T-helper 2 cell treated with Interferon-gamma antibody and Interleukin-4, amounts not matched to agents 100 ng/mL and 5 ng/mL, for 36 hours (primary cell): Measurements from ENCODE around the gene NTM. TPM values are rescaled to one million over a fixed set of nuclear protein-coding genes. Genes with fewer than 3 reads are reported as not detected.

Source experiments
- intact Hi-C: fragments of 100-400 bp; cut with micrococcal nuclease; formaldehyde crosslinking; loops from one replicate; pipeline ENCODE4 v1.15.1; 2023
- total RNA-seq: library from RNA; stranded (reverse); gene quantifications from 2 replicates; pipeline ENCODE4 v1.2.3, GENCODE V29; 2022

NTM gene
- total RNA-seq, 1 donor from 2014 or later = not detected

- intact Hi-C loops = no loop called here
Observed at GRCh38 chr11:132087148-132087547, 716.7 kb downstream of the NTM start.

DNA sequence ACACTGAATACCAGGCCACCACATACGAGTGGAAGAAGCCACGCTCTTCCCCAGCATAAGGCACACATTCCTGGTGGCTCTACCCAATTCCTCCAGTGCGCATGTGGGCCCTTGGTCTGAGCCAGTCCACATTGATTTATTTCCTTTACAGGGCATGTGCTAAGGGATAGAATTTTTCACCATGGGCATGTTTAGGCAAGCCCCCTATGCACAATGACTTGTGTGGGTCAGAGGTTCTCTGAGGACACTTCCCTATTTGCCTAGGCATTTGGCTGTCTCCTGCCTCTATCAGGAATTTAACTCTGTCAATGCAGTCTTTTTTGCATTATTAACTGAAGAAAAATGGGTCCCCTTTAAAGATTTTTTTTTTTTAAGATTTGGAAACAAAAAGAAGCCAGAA is 718.1 kb downstream of the NTM start:
- intact Hi-C loops = no loop called here

GRCh38 chr11:132093536-132094259 is 723.3 kb downstream of the NTM start:
- intact Hi-C loops = no loop called here

GRCh38 chr11:132094598-132094997 is 724.2 kb downstream of the NTM start:
- intact Hi-C loops = no loop called here

- intact Hi-C loops = no loop called here
Observed at GRCh38 chr11:132095230-132096131, 725.1 kb downstream of the NTM start.

DNA sequence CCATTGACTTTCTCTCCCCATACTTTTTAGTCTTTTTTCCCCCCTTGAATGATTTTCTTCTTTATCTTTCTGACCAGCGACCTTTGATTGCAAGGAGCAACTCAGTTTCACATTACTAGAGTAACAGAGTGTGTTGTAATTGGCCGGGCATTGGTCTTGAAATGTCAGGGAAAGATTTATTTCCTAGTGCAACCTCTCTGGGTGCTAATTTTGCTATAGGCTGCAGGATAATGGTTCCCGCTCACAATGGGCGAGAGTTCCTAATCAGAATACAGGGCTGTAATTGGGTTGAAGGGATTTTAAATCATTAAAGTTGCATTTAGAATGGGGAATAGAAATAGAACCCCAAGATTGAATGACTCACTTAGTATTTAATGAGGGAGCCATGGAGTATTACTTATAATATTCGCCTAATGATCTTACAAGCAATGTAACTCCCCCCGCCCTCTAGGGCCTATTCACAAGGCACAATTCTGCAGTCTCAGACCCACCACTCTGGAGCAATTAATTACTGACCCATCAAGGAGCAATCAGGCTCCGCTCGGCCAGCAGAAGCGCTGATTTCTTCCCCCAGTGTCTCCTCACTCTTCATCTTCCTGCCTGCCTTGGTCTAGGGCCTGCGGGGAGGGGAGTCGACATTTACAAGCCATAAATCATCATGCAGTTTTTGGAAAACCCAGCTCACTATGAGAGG is 725.9 kb downstream of the NTM start:
- intact Hi-C loops = no loop called here

- intact Hi-C loops = no loop called here
Observed at GRCh38 chr11:132099692-132100091, 729.3 kb downstream of the NTM start.

DNA sequence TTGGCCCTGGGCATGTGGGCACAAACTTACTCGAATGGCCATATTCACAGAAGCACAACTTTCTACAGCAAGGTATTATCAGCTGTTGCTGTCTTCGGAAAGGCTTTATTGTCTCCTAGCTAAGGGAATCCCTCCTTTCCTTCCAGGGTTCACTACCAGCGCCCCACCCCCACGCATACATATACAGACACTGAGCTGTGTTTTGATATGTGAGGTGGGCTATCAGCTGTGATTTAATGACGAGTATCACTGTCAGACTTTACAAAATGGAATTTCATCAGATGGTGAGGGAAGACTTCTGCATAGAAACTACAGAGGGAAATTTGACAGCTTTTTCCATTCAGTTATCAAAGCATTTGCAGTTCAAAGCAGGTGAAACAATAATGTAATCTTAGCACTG is 730.2 kb downstream of the NTM start:
- intact Hi-C loops = no loop called here

DNA sequence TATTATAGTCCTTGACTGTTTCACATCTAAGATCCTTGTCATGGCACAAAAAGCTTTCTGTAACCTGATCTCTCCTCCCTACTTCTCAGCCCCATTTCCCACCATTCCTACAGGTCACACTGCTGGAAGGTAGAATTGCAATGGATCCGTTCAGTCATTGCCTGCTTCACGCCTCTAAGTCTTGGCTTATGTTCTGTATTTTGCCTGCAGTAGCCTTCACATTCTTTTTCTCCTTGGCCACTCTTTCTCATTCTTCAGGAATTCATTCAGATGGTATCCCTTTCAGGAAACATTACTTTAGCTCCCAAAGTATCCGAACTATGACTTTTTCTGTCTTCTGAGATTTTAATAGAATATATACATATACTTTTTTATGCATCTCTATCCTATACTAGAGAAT is 731.5 kb downstream of the NTM start:
- intact Hi-C loops = no loop called here

DNA sequence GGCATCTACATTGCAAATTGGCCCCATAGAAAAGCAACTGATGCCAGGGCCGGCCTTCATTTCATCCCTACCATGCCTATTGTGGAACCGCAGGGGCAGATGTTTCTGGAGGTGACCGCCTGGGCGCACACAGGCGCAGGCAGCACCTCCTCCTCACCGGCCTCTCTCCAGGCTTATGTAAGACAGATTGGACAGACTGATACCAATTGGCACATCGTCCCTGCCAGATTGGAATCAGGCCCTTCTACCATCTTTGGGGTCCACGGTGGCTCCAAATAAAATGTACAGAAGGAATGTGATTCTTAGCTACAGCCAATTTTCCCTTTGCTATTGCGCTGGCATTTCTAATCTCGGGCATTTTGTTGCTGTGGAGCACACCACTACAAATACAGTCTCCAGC is 732.6 kb downstream of the NTM start:
- intact Hi-C loops = no loop called here

GRCh38 chr11:132106096-132106982 is 735.9 kb downstream of the NTM start:
- intact Hi-C loops = no loop called here

DNA sequence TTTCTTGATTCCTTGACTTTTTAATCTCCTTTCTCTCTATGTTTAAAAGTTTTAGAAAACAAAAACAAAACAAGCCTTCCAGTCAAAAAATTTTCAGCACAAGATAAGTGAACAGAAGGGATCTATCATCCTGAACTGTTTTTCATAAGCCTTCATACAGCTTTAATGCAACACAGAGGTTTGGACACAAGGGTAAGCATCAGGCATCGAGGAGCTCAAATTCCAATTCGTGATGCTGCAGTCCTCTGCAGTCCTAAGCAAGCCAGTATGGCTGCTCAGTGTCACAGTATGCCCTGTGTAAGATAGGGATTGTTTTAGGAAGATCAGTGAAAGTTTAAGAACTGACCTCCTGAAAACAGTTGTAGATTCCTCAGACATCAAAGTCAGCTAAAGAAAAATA is 740.9 kb downstream of the NTM start:
- intact Hi-C loops = no loop called here

- intact Hi-C loops = no loop called here
Observed at GRCh38 chr11:132111838-132112237, 741.4 kb downstream of the NTM start.

DNA sequence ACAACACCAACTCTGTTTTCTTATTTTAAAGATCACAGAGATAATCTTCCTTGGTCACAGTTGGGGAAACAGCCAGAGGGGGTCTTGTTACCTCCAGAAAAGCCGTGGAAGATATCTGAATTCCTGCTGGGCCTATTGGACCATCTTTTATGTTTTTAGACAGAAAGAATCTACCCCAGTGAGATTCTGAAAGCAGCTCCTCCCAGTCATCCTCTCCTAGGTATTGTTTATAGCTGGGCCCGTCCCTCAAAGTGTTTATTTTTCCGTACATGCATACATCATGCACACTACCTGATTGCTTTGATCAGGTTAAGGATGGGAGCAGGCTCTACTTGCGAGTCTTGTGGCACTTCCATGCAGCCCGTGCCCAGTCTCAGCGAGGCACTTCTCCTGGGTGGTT is 742.4 kb downstream of the NTM start:
- intact Hi-C loops = no loop called here

DNA sequence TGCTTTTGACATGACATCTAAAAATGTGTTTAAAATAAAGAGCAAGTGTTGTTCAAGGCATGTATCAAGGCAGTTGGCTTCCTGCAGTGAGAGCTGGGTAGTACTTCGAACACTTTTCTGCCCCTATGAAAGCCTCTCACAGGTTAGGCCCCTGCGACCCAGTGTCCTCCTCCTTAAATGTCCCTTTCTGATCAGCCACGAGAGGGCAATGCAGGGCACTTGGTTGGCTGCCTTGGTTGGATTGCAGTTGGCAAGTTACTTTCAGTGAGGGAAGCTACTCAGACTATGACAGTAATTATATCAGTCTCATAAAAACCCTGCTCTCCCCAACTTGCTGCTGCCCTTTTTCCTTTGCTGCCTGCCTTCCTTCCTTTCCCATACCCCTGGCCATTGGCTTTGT is 743.8 kb downstream of the NTM start:
- intact Hi-C loops = no loop called here

DNA sequence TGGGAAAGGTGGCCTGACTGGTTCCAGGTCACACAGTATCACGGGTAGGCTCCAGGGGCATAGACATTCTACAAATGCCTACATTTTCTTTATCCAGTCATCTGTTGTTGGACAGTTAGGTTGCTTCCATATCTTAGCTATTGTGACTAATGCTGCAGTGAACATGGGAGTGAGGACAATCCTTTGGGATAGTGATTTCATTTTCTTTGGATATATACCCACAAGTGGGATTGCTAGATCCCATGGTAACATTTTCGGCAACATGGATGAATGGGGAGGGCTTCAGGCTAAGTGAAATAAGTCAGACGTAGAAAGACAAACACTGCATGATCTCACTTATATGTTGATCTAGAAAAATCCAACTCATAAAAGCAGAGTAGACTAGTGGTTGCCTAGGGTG is 744.3 kb downstream of the NTM start:
- intact Hi-C loops = no loop called here

DNA sequence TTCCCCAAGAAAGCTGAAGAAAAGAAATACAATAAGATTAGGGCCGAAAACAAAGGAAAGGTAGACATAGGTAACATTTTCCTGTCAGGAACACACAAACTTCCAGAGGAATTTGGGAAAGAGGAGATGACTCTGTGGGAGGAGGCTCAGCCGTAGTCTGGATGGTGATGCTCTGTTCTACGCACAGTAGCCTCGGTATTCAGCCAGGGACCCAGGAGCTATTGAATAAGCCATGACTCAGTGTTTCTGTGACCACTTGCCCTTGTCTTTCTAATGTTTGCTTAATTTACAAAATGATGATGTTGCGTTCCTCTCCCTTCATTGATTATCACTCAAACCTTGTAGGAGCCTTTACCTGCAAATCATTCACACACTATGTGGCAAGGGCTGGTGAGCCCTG is 745.0 kb downstream of the NTM start:
- intact Hi-C loops = no loop called here

DNA sequence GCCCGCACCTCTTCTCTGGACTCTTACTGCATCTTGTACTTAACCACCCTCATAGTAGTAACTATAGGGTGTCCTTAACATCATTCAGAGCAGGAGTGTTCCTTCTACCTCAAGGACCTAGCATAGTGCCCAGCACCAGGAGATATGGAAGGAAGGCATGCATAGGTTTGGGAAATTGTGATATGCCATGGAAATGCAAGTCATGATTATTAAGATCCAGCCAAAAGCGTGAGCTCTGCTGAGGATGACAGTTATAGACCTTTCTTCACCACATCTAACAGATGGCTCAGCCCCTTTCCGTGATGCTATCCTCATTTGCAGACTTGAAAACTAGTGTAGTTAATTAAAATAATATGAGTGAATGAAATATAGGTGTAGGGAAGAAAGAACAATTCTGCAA is 746.1 kb downstream of the NTM start:
- intact Hi-C loops = no loop called here

DNA sequence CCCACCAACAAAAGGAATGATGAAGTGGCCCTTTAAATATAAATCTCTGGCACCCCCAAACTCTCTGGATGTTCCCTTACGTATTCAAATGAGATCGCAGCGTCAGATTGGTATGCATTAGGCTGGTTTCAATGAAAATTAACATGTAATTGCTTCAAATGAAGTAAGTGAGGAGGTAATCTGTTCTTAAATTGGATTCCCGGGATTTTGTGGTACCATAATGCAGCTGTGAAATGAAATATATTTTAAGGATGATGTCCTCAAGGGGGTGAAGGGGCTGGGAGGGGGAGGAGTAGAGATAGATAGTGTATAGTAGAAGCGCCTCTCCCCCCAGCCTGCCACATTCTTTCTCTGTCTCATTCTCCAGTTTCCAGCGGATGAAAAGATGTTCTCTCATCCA is 748.2 kb downstream of the NTM start:
- intact Hi-C loops = no loop called here

DNA sequence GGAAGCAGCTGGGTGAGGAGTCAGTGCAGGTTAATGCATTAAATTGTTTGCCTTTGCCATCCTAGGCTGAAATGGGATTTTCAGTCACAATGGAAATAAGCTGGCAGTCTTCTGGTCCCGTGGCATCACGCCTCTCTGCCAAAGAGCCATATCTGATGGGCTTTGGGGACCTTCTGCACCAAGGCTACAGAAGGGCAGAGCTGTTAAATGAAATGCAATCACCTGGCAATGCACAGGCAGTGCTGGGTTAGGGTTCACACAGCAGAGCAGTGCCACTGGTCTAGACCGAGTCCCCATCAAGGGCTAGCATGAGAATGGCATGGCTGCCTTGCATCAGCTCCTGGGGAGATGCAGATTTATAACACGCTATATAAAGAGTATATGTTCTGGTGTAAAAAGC is 749.2 kb downstream of the NTM start:
- intact Hi-C loops = no loop called here

- intact Hi-C loops = no loop called here
Observed at GRCh38 chr11:132122735-132123134, 752.3 kb downstream of the NTM start.
